Breast epithelium (tissue), 3 donors: ENCODE measurements around the gene MUC12.

Experiments
- POLR2AphosphoS5 ChIP-seq, 3 donors: sonication (generic); formaldehyde crosslinking; IDR thresholded peaks; one replicate each; pipeline ENCODE4 v1.6.1; 2017; ENCODE audit warnings: antibody characterized with exemption in 3 of 3
- TF ChIP-seq, protein P1 (sequence below), 3 donors: fragments of 450-650 bp; IDR thresholded peaks; one replicate each; pipeline ENCODE4 v1.5.1; 2016 to 2017; ENCODE audit warnings: antibody characterized with exemption in 3 of 3, mild to moderate bottlenecking in 3 of 3, moderate library complexity in 3 of 3

DNA sequence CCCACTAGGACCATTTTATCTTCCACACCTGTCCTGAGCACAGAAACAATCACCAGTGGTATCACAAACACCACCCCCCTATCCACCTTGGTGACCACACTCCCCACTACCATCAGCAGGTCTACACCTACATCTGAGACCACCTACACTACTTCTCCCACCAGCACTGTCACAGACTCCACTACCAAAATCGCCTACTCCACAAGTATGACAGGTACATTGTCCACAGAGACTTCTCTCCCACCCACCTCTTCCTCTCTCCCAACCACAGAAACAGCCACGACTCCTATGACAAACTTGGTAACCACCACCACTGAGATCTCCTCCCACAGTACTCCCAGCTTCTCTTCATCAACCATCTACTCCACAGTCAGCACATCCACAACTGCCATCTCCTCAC lies 16.7 kb upstream of the MUC12 start:
- TF ChIP-seq, protein P1, sequence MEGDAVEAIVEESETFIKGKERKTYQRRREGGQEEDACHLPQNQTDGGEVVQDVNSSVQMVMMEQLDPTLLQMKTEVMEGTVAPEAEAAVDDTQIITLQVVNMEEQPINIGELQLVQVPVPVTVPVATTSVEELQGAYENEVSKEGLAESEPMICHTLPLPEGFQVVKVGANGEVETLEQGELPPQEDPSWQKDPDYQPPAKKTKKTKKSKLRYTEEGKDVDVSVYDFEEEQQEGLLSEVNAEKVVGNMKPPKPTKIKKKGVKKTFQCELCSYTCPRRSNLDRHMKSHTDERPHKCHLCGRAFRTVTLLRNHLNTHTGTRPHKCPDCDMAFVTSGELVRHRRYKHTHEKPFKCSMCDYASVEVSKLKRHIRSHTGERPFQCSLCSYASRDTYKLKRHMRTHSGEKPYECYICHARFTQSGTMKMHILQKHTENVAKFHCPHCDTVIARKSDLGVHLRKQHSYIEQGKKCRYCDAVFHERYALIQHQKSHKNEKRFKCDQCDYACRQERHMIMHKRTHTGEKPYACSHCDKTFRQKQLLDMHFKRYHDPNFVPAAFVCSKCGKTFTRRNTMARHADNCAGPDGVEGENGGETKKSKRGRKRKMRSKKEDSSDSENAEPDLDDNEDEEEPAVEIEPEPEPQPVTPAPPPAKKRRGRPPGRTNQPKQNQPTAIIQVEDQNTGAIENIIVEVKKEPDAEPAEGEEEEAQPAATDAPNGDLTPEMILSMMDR (IDR thresholded peaks at IDR 0.05): no peak
- TF ChIP-seq POLR2AphosphoS5 (IDR thresholded peaks at IDR 0.05): no peak
